ENCODE data around the gene FAM117A. TPM values are rescaled to one million over a fixed set of nuclear protein-coding genes. Genes with fewer than 3 reads are reported as not detected.

Gene FAM117A
- total and polyA plus RNA-seq, 12 donors: 4.0 to 14.0 (median 10.1) TPM

DNA sequence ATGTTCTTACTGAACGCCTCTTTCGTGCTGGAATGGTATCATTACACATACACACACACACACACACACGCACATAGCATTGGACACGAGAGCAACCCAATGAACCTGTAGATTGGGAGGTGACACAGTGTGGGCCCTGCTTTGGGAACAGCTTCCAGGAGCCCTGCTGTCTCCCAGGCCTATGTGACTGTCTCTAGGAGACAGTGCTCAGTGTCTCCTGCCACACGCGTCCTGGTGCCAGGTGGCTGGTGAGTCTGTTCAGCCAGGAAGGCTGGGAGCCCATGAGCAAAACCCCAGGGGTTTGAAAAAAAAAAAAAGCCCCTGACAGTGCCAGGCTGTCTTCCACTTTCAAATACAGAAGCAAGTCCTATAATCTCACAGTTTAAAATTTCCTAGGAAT is 83.6 kb downstream of the FAM117A start:
- DNase-seq (no peak), ATAC-seq (no peak)
- Histone ChIP-seq H3K36me3 (peaks cover 0 to 6% (median 0%) of the 10 kb centered on the region in 9 donors), H3K27ac (no peak overlapping the region), H3K4me3 (no peak overlapping the region), H3K27me3 (no peaks in the 10 kb centered on the region), H3K4me1 (peaks cover 0 to 32% (median 19%) of the 10 kb centered on the region in 9 donors), H3K9me3 (no peaks in the 10 kb centered on the region)
- no peak for TF ChIP-seq CTCF (IDR thresholded peaks at IDR 0.05)
- 69 to 70% methylated on average over 6 of the region's 6 CpGs for WGBS, 2 donors
- intact Hi-C loops (cut with DNase I): loop anchor here in 1 of 10 donors (5.0 kb wide), 1 partner anchor 98 kb away; no protein-coding TSS in a partner anchor

DNA sequence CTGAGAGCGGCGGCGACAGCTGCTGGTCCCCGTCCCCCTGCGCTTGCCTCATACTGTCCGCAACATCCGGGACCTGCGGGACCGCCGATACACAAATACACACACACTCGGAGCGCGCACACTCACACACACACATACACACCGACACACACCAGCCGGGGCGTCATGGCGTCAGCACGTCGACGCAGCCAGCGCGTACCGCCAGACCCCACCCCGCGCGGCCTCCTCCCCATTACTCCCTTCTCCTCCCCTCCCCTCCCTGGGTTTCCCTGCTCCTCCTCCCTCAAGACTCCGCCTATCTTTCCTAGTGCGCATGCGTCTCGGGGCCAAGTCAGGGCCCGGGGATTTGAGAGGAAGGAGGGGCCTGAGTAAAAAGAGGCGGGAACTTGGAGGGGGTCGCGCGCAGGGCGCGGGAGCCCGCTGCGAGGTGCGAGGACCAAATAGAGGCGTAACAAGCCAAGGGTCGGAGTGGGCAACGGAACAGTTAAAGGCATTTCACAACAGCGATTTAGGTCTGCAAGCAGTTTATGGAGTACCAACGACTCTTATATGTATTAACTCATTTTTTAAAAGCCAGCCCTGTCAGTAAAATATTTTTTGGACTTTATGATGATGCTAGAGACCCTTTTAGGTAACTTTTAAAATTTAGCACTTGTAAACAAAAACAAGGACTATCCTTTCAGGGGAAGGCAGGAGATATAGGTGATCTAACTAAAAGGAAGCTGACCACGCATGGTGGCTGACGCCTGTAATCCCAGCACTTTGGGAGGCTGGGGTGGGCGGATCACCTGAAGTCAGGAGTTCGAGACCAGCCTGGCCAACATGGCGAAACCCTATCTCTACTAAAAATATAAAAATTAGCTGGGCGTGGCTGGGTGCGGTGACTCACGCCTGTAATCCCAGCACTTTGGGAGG is 85.7 kb downstream of the FAM117A start, which contains the start of gene SPOP:
Gene SPOP (minus strand): TSS at position 165 of the 915 bp plus-strand sequence. CDS start 55,287 bp downstream, outside the sequence.
- peak; percentile 99 to 100 for DNase-seq
- H3K36me3 ChIP-seq: peaks cover 0 to 25% (median 0%) of the 10 kb centered on the region in 9 donors
- TF ChIP-seq CTCF (IDR thresholded peaks at IDR 0.05): no peak
- peak within 1 kb of the TSS; percentile 93 to 98 (median 97) for H3K27ac ChIP-seq
- no peaks in the 10 kb centered on the region for H3K9me3 ChIP-seq
- H3K4me1 ChIP-seq: peaks cover 0 to 53% (median 40%) of the 10 kb centered on the region in 9 donors
- 16 to 17% methylated on average over 49 to 53 of the region's 53 CpGs for WGBS, 2 donors
- peak within 1 kb of the TSS; percentile 65 to 82 (median 72) for H3K4me3 ChIP-seq
- no peaks in the 10 kb centered on the region for H3K27me3 ChIP-seq
- peak; percentile 97 to 99 (median 98) for ATAC-seq
- intact Hi-C loops (cut with DNase I): loop anchor here in 5 of 10 donors (5.0 to 10.0 kb wide), 5 partner anchors 36 to 106 kb away; no protein-coding TSS in a partner anchor

DNA sequence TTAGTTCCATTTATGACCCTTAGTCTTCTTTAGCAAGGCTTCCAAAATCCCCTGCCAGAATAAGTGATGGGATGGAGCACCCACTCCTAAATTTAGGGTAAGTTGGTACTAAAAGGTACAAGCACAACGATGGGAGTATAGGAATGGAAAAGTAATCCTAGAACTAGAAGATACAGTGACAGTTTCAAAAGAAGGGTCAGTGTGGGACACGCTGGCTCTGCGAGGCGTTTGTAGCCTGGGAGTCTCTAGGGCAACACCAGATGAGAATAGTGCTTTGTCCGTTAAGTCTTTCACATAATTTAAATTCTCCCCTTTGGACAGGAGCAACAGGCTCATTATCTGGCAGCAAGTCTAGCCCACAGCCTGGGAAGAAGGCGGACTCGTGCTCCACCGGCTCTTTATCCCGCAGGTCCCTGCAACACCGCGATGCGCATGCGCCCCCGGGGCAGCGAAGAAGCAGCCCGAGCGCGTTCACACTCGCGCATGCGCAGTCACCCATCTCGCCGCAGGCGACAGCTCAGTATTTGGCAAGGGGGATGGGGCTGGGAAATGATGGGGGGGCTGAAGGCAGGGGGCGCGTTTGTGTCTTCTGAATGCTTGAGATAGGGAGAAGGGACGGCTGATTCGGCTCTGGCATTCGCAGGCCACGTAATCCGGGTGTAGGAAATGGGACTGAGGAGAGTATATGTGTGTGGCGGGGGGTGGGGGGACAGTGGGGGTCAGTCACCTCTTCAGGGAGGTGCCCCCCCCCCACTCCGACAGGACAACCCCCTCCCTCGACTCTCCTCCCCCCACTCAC is 86.6 kb downstream of the FAM117A start:
- Histone ChIP-seq H3K27me3 (no peaks in the 10 kb centered on the region), H3K9me3 (no peaks in the 10 kb centered on the region), H3K36me3 (peaks cover 0 to 32% (median 0%) of the 10 kb centered on the region in 9 donors), H3K4me3 (peak overlapping the region; percentile 65 to 82 (median 72)), H3K4me1 (peaks cover 0 to 60% (median 40%) of the 10 kb centered on the region in 9 donors), H3K27ac (peak overlapping the region; percentile 93 to 98 (median 97))
- ATAC-seq: peak; percentile 80 to 94 (median 89)
- WGBS, 2 donors: 1% methylated on average over 33 to 34 of the region's 34 CpGs
- intact Hi-C loops (cut with DNase I): loop anchor here in 5 of 10 donors (5.0 to 10.0 kb wide), 5 partner anchors 35 to 105 kb away; no protein-coding TSS in a partner anchor
- DNase-seq: peak; percentile 96 to 98
- peak in 2 of 9 donors; percentile 26 to 32 for TF ChIP-seq CTCF (IDR thresholded peaks at IDR 0.05)

All from heart right ventricle (tissue), 16 donors.